ENCODE data around the gene KCNT2.

Gene KCNT2

GRCh38 chr1:196623079-196623478 lies 14.8 kb upstream of the KCNT2 start:
- in situ Hi-C loops (cut with MboI; ENCODE audit: low pct_unique_long_range_greater_than_20kb, low sequenced_read_pairs, unreplicated experiment), result no loop called here
- no peak for DNase-seq (ENCODE audit: low spot score)
- no peak for TF ChIP-seq CTCF (IDR thresholded peaks at IDR 0.05; ENCODE audit: extremely low read depth, insufficient read depth, missing control alignments)

- in situ Hi-C loops (cut with MboI; ENCODE audit: low pct_unique_long_range_greater_than_20kb, low sequenced_read_pairs, unreplicated experiment), result no loop called here
- no peak for DNase-seq (ENCODE audit: low spot score)
- TF ChIP-seq CTCF (IDR thresholded peaks at IDR 0.05; ENCODE audit: extremely low read depth, insufficient read depth, missing control alignments), result no peak
Observed at GRCh38 chr1:196619721-196620120, 11.5 kb upstream of the KCNT2 start.

- no peak for DNase-seq (ENCODE audit: low spot score)
- TF ChIP-seq CTCF (IDR thresholded peaks at IDR 0.05; ENCODE audit: extremely low read depth, insufficient read depth, missing control alignments), result no peak
- in situ Hi-C loops (cut with MboI; ENCODE audit: low pct_unique_long_range_greater_than_20kb, low sequenced_read_pairs, unreplicated experiment), result no loop called here
Observed at GRCh38 chr1:196611873-196612272, 3.6 kb upstream of the KCNT2 start.

GRCh38 chr1:196609370-196609737 lies 1.1 kb upstream of the KCNT2 start:
- DNase-seq (ENCODE audit: low spot score), result no peak
- no peak for TF ChIP-seq CTCF (IDR thresholded peaks at IDR 0.05; ENCODE audit: extremely low read depth, insufficient read depth, missing control alignments)
- in situ Hi-C loops (cut with MboI; ENCODE audit: low pct_unique_long_range_greater_than_20kb, low sequenced_read_pairs, unreplicated experiment), result no loop called here

- in situ Hi-C loops (cut with MboI; ENCODE audit: low pct_unique_long_range_greater_than_20kb, low sequenced_read_pairs, unreplicated experiment), result no loop called here
- no peak for TF ChIP-seq CTCF (IDR thresholded peaks at IDR 0.05; ENCODE audit: extremely low read depth, insufficient read depth, missing control alignments)
- no peak for DNase-seq (ENCODE audit: low spot score)
Observed at GRCh38 chr1:196607981-196608380, 259 bp downstream of the KCNT2 start.

GRCh38 chr1:196603651-196604050 lies 4.6 kb downstream of the KCNT2 start:
- no peak for DNase-seq (ENCODE audit: low spot score)
- TF ChIP-seq CTCF (IDR thresholded peaks at IDR 0.05; ENCODE audit: extremely low read depth, insufficient read depth, missing control alignments), result no peak
- in situ Hi-C loops (cut with MboI; ENCODE audit: low pct_unique_long_range_greater_than_20kb, low sequenced_read_pairs, unreplicated experiment), result no loop called here
